GM12892 (cell line): ENCODE measurements around the gene NDUFA7.
"Not testable (repeated sequence)": the region's sequence is repeated elsewhere in the genome, so short reads cannot be mapped to it uniquely, and the experiment has no call there.

ENCODE experiments used
- POLR2A ChIP-seq: IDR thresholded peaks from 2 replicates; pipeline ENCODE4 v1.6.1; 2011; ENCODE audit warnings: low read depth, low read length, control low read depth
- POLR2AphosphoS5 ChIP-seq: IDR thresholded peaks from 2 replicates; pipeline ENCODE4 v1.6.1; 2011; ENCODE audit warnings: low read depth, low read length, control low read depth

DNA sequence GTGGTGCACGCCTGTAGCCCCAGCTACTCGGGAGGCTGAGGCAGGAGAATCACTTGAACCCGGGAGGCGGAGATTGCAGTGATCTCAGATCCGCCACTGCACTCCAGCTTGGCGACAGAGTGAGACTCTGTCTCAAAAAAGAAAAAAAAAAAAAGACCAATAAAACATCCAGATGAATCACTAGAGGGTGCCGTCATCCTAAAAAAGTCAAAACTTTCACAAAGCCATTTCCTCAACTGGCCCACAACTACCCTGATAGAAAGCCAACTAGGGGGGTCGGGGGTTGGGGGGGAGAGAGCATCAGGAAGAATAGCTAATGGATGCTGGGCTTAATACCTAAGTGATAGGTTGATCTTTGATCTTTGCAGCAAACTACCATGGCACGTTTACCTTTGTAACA is 2.3 kb downstream of the NDUFA7 start:
- TF ChIP-seq POLR2AphosphoS5, POLR2A: not testable (repeated sequence)
